CD4-positive, alpha-beta T cell treated with Interleukin-12 subunit alpha and Interleukin-12 subunit beta, for 1 hour (primary cell): ENCODE results near the gene GNB1.
A peak's percentile ranks its signal among the peaks of the same experiment; 100 is the strongest.
"Not testable (repeated sequence)": the region's sequence is repeated elsewhere in the genome, so short reads cannot be mapped to it uniquely, and the experiment has no call there.

Experiments used
- DNase-seq: peaks from one replicate; pipeline ENCODE4 v3.0.0-alpha.2; 2020

GNB1 gene

GRCh38 chr1:1890506-1891348 lies at the start of gene GNB1:
Gene GNB1, minus strand, starts transcription at chr1:1891087. Its CDS starts 65,634 bp downstream, at chr1:1825453.
- DNase-seq = peak; percentile 92

- no peak for DNase-seq
Observed at GRCh38 chr1:1940123-1940425, 49.2 kb upstream of the GNB1 start.

DNA sequence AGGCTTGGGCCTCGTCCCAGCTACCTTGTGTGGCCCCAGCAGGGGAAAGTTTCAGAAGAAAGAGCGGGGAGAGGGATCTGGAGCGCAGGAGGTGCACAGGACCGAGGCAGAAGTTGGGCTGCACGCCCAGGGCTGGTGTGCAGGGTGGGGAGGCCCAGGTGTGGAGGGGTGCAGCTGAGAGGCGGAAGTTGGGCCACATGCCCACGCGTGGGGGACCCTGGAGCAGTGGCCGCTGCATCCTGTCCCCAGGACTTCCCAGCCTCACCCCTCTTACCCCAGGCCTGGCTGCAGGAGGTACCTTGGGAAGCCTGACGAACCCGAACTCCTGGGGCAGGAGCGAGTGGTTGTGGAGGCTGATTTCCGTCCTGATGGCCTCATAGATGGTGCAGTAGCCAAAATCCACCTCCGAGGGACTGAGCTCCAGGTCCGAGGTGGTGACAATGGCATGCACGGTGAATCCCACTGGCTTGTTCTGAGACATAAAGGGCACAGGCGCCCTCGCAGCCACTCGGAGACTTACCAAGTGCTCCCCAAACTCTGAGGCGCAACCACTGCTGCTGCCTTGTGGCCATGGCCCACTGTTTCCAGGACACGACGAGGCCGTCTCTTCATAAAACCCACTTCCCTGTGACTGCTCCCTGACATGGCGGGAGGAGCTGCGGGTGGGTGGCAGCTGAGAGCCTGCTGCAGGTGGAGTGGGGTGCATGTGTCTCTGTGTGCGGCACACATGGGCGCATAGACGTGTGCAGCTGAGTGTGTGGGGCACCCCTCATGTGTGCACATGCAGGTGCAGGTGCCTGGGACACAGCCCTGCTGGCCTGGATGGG lies 48.6 kb upstream of the GNB1 start:
- no peak for DNase-seq

DNA sequence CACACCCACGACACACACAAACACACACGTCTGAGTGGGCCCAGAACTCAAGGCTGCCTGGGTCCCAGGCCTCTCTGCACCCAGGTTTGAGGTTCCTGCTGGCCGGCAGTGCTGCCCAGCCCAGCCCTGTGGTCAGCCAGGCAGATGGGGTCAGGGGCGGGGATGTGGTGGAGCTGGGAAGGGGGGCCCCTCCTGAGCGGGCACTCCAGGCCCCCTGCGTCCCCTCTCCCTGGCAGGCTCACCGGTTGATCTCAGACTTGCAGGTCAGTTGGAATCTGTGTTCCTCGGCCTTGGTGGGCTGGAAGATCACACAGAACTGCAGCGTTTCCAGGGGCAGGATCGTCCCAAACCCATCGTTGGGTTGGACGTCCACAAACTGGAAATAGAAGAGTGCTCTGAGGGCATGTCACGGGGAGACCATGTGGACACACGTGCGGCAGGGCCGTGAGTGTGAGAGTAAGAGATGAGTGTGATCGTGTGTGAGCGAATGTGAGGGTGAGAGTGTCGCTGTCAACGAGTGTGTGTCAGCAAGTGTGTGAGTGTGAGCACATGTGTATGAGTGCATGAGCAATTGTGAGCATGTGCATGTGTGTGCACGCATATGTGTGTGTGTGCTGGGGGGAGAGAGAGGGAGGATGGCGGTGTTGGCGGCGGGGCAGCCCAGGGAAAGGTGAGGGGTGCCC lies 47.9 kb upstream of the GNB1 start:
- DNase-seq = no peak

- no peak for DNase-seq
Observed at GRCh38 chr1:1938276-1938573, 47.3 kb upstream of the GNB1 start.

DNA sequence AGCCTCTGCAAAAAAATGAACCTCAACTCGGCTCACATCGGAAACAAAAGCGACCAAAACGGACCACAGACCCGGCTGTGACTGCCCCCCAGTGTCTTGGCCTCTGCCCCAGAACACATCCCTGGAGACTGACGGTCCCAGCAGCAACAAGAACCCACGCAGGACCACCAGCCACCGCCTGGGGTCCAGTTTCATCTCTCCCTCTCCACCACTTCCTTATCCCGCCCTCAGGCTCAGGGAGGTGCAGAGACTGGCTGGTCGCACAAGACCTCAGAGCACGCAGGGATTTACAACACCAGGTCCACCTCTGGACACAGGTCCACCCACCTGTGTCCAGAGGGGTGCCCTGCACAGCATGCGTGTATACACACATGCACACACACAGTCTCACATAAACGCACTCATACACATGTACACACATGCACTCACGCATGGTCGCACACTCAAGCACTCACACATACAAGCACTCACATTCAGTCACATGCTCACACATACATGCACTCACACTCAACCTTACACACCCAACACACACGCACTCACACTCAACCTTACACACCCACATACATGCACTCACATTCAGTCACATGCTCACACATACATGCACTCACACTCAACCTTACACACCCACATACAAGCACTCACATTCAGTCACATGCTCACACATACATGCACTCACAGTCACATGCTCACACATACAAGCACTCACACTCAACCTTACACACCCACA lies 46.8 kb upstream of the GNB1 start:
- no peak for DNase-seq

GRCh38 chr1:1937061-1937460 lies 46.2 kb upstream of the GNB1 start:
- no peak for DNase-seq

GRCh38 chr1:1934848-1935247 lies 44.0 kb upstream of the GNB1 start:
- DNase-seq = not testable (repeated sequence)

DNA sequence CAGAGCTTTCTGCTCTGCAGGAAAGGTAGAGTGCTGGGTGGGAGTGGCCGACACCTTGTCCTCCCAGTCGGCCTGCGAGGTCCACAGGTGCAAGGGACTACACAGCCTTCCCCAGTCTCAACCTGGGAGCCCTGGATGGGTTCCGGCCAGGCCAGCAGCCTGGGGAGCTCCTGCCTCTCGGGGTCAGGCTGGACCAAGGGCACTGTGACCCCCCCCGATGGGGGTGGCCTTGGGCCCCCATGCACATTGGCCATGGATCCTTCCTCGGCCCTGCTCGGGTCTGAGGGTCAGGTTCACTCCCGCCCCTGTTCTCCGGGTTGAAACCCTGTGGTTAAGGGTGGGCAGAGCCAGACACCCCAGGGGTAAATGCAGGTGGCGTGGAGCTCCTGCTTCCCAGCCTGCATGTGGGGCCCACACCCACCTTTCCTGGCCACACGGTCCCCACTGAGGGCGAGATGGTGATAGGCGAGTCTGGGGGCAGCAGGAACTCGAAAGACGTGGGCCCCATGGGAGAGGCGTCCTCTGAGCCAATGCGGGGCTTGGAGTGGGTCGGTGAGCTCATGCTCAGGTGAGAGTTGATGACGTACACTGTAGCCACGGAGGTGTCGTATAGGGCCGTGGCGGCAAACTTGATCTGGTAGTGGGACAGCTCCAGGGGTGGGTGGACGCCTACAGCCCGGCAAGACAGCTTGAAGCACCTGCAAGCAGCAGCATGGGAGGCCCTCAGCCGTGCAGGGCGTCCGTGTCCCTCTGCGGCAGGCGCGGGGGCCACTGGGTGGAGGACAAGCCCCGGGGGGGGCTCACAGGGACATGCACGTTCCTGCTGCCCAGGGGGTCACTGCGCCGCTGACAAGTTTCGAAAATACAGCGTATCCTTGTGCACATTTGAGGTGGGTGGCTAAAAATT lies 39.0 kb upstream of the GNB1 start:
- no peak for DNase-seq

DNA sequence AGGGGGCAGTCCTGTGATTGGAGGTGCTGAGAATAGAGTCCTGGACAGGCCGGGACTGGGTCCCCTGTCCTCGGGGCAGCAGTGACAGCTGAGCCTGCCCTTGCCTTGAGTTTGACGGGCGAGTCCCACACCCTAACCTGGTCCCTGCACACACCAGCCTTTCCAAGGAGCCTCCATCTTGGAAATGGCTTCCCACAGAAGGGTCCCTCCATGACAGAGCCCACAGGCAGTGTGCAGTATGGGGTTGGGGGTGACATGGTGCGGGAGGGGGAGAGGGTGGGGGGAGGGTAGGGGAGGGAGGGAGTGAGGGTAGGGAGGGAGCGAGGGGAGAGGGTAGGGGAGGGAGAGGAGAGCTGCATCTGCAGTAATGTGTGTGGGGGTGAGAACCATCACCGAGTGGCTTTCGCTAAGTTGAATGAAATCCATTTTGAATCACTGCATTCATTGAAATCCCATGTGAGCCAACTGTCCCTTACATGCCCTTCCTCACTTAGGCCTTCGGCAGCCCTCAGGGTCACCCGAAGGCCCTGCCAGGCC lies 38.3 kb upstream of the GNB1 start:
- DNase-seq = no peak

- DNase-seq = no peak
Observed at GRCh38 chr1:1928231-1929101, 37.6 kb upstream of the GNB1 start.

- DNase-seq = no peak
Observed at GRCh38 chr1:1927751-1928150, 36.9 kb upstream of the GNB1 start.

GRCh38 chr1:1926886-1927660 lies 36.2 kb upstream of the GNB1 start:
- DNase-seq = no peak

DNA sequence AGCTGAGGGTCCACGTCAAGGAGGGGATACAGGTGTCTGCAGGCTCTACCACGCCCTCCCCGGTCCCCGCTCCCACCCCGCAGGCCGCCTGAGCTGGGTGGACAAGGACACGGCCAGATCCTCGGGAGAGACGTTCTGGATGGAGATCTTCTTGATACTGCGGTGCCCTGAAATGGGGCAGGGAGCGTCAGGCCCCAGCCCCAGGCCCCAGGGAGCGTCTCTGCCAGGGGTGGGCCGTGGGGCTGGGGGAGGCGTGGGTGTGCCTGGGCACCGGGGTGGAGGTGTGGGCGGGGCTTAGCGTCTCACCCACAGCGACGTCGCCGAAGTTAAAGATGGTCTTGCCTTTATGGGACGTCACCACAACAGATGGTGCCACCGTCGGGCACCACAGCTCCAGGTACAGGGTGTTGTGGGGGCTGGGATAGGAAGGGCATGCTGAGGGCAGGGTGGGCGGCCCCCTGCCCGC lies 35.5 kb upstream of the GNB1 start:
- no peak for DNase-seq

DNA sequence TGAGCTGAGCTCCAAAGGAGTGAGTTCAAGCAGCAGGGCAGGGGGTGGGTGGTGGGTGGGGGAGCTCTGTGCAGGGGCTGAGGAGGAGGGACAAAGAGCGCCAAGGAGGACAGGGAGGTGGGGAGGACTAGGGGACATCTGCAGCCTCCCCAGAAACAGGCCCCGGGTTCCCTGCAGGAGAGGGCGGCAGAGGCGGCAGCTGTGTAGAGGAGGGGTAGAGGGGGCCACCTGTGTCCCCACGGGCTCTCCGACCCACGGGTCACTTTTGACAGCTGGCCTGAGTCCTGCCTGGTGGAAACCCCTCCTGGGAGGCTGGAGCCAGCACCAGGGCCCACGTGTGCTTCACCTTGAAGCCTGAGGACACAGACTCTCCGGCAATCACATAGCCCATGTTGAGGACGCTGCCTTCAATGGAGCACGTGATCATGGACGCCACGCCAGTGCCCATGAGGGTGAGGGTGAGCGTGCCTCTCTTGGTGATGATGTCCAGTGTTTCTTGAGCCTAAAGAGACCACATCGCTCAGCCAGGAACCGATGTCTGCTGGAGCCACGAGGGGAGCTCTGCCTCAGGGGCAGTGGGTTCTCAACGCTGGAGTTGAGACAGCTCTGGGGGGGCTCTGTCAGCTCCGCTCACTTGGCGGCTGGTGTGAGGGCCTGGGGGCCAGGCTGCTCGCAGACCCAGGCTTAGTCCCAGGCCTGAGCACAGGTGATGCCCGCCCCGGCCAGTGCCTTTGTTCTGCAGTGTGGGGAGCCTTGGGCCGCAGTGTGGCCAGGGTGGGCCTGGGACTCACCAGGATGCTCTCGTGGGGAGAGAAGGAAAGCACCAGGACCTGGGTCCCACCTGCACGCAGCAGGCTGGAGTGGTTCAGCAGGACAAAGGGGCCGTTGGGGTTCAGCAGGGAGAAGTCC lies 34.8 kb upstream of the GNB1 start:
- DNase-seq = no peak

DNA sequence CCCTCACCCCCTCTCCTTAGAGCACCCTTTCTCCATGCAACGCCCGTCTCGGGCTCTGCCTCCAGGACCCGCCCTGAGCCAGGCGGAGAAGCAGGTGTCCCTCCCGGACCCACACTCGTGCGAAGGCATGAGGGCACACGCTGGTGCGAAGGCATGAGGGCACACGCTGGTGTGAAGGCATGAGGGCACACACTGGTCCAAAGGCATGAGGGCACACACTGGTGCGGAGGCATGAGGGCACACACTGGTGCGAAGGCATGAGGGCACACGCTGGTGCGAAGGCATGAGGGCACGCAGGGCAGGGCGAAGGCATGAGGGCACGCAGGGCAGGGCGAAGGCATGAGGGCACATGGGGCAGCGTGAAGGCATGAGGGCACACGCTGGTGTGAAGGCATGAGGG lies 34.0 kb upstream of the GNB1 start:
- no peak for DNase-seq

- DNase-seq = no peak
Observed at GRCh38 chr1:1924386-1924785, 33.5 kb upstream of the GNB1 start.

DNA sequence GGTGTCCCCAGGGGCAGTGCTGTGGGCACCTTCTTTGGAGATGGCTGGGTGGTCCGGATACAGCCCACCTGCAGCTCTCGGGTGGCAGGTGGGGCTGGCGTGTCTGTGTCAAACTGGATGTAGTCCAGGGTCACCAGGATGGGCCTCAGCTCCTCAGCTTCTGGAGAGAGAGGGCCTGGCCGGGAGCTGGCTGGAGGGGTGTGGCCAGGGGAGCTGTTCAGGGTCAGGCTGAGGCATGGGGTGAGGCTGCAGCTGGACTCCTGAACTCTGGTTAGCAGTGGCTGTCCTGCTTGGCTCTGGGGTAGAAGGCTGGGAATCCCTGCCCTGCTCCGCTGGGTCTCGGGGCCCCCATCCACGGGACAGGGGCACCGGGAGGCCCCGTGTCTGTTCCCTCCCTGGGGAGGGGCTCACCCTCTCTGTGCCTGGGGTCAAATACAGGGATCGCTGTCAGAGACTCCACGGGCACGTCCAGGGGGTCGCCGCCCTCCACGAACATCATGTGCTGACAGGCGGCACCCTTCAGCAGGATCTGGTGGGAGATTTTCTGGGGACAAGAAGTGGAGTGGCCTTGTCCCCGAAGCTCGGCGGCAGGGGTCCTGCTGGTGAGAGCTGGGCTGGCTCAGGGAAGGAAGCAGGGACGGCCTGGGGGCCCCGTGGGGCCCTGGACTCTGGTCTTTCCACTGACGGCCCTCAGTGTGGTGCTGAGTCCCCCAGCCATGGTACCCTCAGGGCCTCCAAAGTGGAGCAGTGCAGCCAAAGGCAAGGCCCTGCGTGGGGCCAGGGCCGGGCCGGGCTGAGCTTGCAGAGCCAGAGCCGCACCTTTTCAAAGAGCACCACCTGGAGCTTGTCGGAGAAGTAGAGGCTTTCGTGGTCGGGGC lies 32.3 kb upstream of the GNB1 start:
- no peak for DNase-seq
